B cell (primary cell): ENCODE measurements around the gene CPNE2. TPM values are rescaled to one million over a fixed set of nuclear protein-coding genes. Genes with fewer than 3 reads are reported as not detected.
"Not testable (repeated sequence)": the region's sequence is repeated elsewhere in the genome, so short reads cannot be mapped to it uniquely, and the experiment has no call there.

ENCODE experiments used
- ATAC-seq: fragments of 200-7000 bp; cut with Tn5 transposase; one replicate; pipeline ENCODE4 v1.10.0; 2021; ENCODE audit warnings: low read depth, mild to moderate bottlenecking, moderate number of reproducible peaks, moderate library complexity
- CTCF ChIA-PET: fragments of 350-600 bp; sonication (Branson Sonifier 250); formaldehyde crosslinking; loops from one replicate; lab custom pipeline; 2021; ENCODE audit warnings: antibody characterized with exemption, inconsistent platforms; lab: Charles Lee
- POLR2A ChIA-PET: fragments of 350-600 bp; sonication (Branson Sonifier 250); formaldehyde crosslinking; loops from one replicate; lab custom pipeline; 2021; ENCODE audit warnings: antibody characterized with exemption; lab: Charles Lee
- DNase-seq: peaks from one replicate; pipeline ENCODE4 v3.0.0; 2013
- H2AFZ ChIP-seq: 2 replicates; pipeline ENCODE4 v1.6.1; 2012; ENCODE audit warnings: mild to moderate bottlenecking, low read depth, low read length; ENCODE audit not compliant: insufficient read depth, poor library complexity, severe bottlenecking
- H3K27ac ChIP-seq, 2 donors: 1 replicate in 1 of 2; 2 replicates in 1 of 2; pipeline ENCODE4 v1.5.1; 2012 to 2013; ENCODE audit warnings: low read length in 2 of 2, mild to moderate bottlenecking in 2 of 2, moderate library complexity in 1 of 2
- H3K27me3 ChIP-seq, 4 experiments: fragments of 200-600 bp in 1 of 4; sonication (generic) in 1 of 4; replicated peaks in 1 of 4; 1 replicate in 2 of 4; 2 replicates in 2 of 4; pipeline versions ENCODE4 v1.6.1 to v1.7.0; 2013 to 2016; ENCODE audit warnings: low read length in 3 of 4, mild to moderate bottlenecking in 2 of 4, mixed read lengths in 1 of 4, moderate library complexity in 1 of 4; ENCODE audit not compliant: insufficient read depth in 4 of 4, control insufficient read depth in 3 of 4; ENCODE audit errors: control extremely low read depth in 1 of 4
- H3K36me3 ChIP-seq, 2 experiments: replicated peaks in 1 of 2; 1 replicate in 1 of 2; 2 replicates in 1 of 2; pipeline versions ENCODE4 v1.6.1 to v1.7.1; 2013; ENCODE audit warnings: low read length in 1 of 2; ENCODE audit not compliant: insufficient read depth in 2 of 2, control insufficient read depth in 1 of 2; ENCODE audit errors: control extremely low read depth in 1 of 2, extremely low read depth in 1 of 2
- H3K4me1 ChIP-seq, 2 donors: fragments of 200-600 bp in 1 of 2; sonication (generic) in 1 of 2; 1 replicate in 1 of 2; 2 replicates in 1 of 2; pipeline versions ENCODE4 v1.5.1 to v1.6.1; 2013 to 2017; ENCODE audit warnings: low read length in 2 of 2; ENCODE audit not compliant: control insufficient read depth in 2 of 2, insufficient read depth in 2 of 2
- H3K4me2 ChIP-seq: replicated peaks from 2 replicates; pipeline ENCODE3; 2012; ENCODE audit warnings: mild to moderate bottlenecking, low read depth, low read length; ENCODE audit not compliant: poor library complexity, severe bottlenecking
- H3K4me3 ChIP-seq, 5 experiments: fragments of 200-600 bp in 1 of 5; sonication (generic) in 1 of 5; 1 replicate in 3 of 5; 2 replicates in 2 of 5; pipeline versions ENCODE4 v1.5.1 to v1.7.0; 2011 to 2016; ENCODE audit warnings: low read length in 4 of 5, mild to moderate bottlenecking in 4 of 5, low read depth in 2 of 5, control low read depth in 1 of 5, moderate library complexity in 1 of 5; ENCODE audit not compliant: insufficient read depth in 1 of 5; ENCODE audit errors: control extremely low read depth in 1 of 5, extremely low read depth in 1 of 5
- H3K79me2 ChIP-seq: fragments of 200-600 bp; sonication (generic); one replicate; pipeline ENCODE4 v1.6.0; 2016; ENCODE audit warnings: low read length; ENCODE audit not compliant: control insufficient read depth, insufficient read depth
- H3K9ac ChIP-seq: fragments of 200-600 bp; sonication (generic); 2 replicates; pipeline ENCODE4 v1.6.1; 2017; ENCODE audit warnings: mild to moderate bottlenecking, low read length, moderate library complexity
- H3K9me3 ChIP-seq, 3 donors: one replicate each; pipeline versions ENCODE4 v1.6.1 to v1.7.1; 2013; ENCODE audit warnings: low read length in 2 of 3; ENCODE audit not compliant: control insufficient read depth in 2 of 3, insufficient read depth in 1 of 3; ENCODE audit errors: control extremely low read depth in 1 of 3
- H4K20me1 ChIP-seq: 2 replicates; pipeline ENCODE4 v1.6.0; 2012; ENCODE audit warnings: mild to moderate bottlenecking, low read length; ENCODE audit not compliant: insufficient read depth, control insufficient read depth, poor library complexity, severe bottlenecking
- H3K27ac Mint-ChIP-seq: one replicate; pipeline ENCODE4 v1.8.0; 2021; ENCODE audit warnings: mixed read lengths
- H3K27me3 Mint-ChIP-seq: one replicate; pipeline ENCODE4 v1.8.0; 2021; ENCODE audit warnings: mixed read lengths
- H3K4me1 Mint-ChIP-seq: one replicate; pipeline ENCODE4 v1.8.0; 2021; ENCODE audit warnings: mixed read lengths
- H3K4me3 Mint-ChIP-seq: one replicate; pipeline ENCODE4 v1.8.0; 2021; ENCODE audit warnings: mixed read lengths
- H3K9me3 Mint-ChIP-seq: one replicate; pipeline ENCODE4 v1.8.0; 2022; ENCODE audit warnings: mixed read lengths; ENCODE audit not compliant: insufficient read depth
- CTCF ChIP-seq: fragments of 200-600 bp; IDR thresholded peaks from one replicate; pipeline ENCODE4 v1.8.0; 2022; ENCODE audit warnings: antibody characterized with exemption, mild to moderate bottlenecking
- EZH2 ChIP-seq: IDR thresholded peaks from 2 replicates; pipeline ENCODE4 v1.6.1; 2012; ENCODE audit warnings: borderline replicate concordance, low read depth, mild to moderate bottlenecking, moderate library complexity, low read length; ENCODE audit not compliant: insufficient read depth, poor library complexity, severe bottlenecking
- WGBS: methylation state at CpG from one replicate; pipeline ENCODE4 v1.1.5; 2013; ENCODE audit warnings: missing lambda C conversion rate; ENCODE audit not compliant: insufficient coverage; 5-methylcytosine and 5-hydroxymethylcytosine counted together
- intact Hi-C: fragments of 100-400 bp; cut with micrococcal nuclease; formaldehyde crosslinking; loops from one replicate; pipeline ENCODE4 v1.10.0; 2022
- polyA plus RNA-seq: library from polyadenylated mRNA; depleted of rRNA; stranded (reverse); fragments of >200 nt; gene quantifications from 2 replicates; pipeline ENCODE4 v1.2.3, GENCODE V29; 2012
- total RNA-seq, 2 donors: library from RNA; stranded (reverse); fragments of 120-200 nt in 1 of 2; gene quantifications; 1 replicate in 1 of 2; 2 replicates in 1 of 2; pipeline versions ENCODE4 v1.2.3 to v1.2.4, GENCODE V29; 2013 to 2022

The CPNE2 gene
- total and polyA plus RNA-seq, 2 donors (not counting 1 experiment from before 2014, with no cell fraction given): 1.5 to 2.9 TPM

GRCh38 chr16:57108432-57108831 lies 16.0 kb downstream of the CPNE2 start:
- CTCF ChIA-PET: no interaction called here
- H3K27me3 ChIP-seq: no peaks in the 10 kb centered on the region
- POLR2A ChIA-PET: no interaction called here
- no peaks in the 10 kb centered on the region for H3K4me1 ChIP-seq
- H3K9ac ChIP-seq: no peak overlapping the region
- intact Hi-C loops: no loop called here
- H2AFZ ChIP-seq: no peak overlapping the region
- Mint-ChIP-seq H3K27ac (no peak overlapping the region), H3K4me1 (no peaks in the 10 kb centered on the region), H3K4me3 (no peak overlapping the region), H3K9me3 (no peaks in the 10 kb centered on the region), H3K27me3 (peaks cover 3% of the 10 kb centered on the region)
- H3K36me3 ChIP-seq: no peaks in the 10 kb centered on the region
- WGBS: no CpG with 5 or more reads among the region's 1 CpG
- H4K20me1 ChIP-seq: no peaks in the 10 kb centered on the region
- no peak for TF ChIP-seq CTCF
- no peak for TF ChIP-seq EZH2
- no peak overlapping the region for H3K4me3 ChIP-seq
- DNase-seq: no peak
- H3K9me3 ChIP-seq: no peaks in the 10 kb centered on the region
- no peaks in the 10 kb centered on the region for H3K79me2 ChIP-seq
- H3K27ac ChIP-seq: no peak overlapping the region
- no peak for ATAC-seq
- no peak overlapping the region for H3K4me2 ChIP-seq

GRCh38 chr16:57109259-57110105 lies 17.1 kb downstream of the CPNE2 start:
- H3K27ac Mint-ChIP-seq, H3K9me3 Mint-ChIP-seq, H3K79me2 ChIP-seq, intact Hi-C loops, H2AFZ ChIP-seq, H3K4me1 Mint-ChIP-seq, H3K4me1 ChIP-seq, H3K27ac ChIP-seq, H3K36me3 ChIP-seq, H3K4me2 ChIP-seq, H3K27me3 ChIP-seq, H3K4me3 Mint-ChIP-seq, CTCF ChIA-PET, H3K9ac ChIP-seq, POLR2A ChIA-PET, DNase-seq, H3K27me3 Mint-ChIP-seq, ATAC-seq, H4K20me1 ChIP-seq, H3K9me3 ChIP-seq, H3K4me3 ChIP-seq: not testable (repeated sequence)
- WGBS: 96% methylated on average over 5 of the region's 10 CpGs
